ENCODE data around the gene ARHGEF6. TPM values are rescaled to one million over a fixed set of nuclear protein-coding genes. Genes with fewer than 3 reads are reported as not detected.

ARHGEF6 gene
- total RNA-seq, 1 donor from 2014 or later = 4.7 TPM

DNA sequence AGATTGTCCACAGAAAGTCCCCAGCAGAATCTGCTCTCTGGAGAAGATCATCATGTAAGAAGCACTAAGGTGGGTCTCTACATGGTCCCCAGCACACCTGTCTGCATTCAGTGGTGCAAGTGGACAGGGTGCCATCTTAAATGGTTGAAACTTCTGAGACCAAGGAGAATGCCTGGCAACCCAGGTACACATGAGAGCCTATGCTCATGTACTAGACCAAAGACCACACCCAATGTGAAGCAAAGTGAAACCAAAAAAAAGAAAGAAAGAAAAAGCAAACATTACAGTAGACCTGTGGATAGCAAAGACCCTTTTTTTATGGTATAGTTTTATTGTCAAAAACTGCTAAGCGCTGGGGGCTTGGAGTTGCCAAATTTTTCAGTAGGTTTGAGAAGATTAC, 117.8 kb downstream of the ARHGEF6 start:
- no peak for FAIRE-seq

GRCh38 chrX:136662104-136662503, 118.6 kb downstream of the ARHGEF6 start:
- DNase-seq (ENCODE audit: low read depth) (no peak), FAIRE-seq (peak; percentile 72)
- H3K27me3 ChIP-seq (ENCODE audit: insufficient read depth, low read length) = no peaks in the 10 kb centered on the region
- H3K4me3 ChIP-seq (ENCODE audit: insufficient read depth, low read depth, low read length) = no peak overlapping the region
- H3K4me3 Mint-ChIP-seq (ENCODE audit: unreplicated experiment) = no peak overlapping the region
- H3K9ac ChIP-seq (ENCODE audit: low read length) = no peak overlapping the region
- H2AFZ ChIP-seq (ENCODE audit: low read depth, low read length) = no peak overlapping the region
- no peak overlapping the region for H3K27ac Mint-ChIP-seq (ENCODE audit: unreplicated experiment)
- TF ChIP-seq CTCF (IDR thresholded peaks at IDR 0.05; ENCODE audit: insufficient read depth, low read depth, low read length) = no peak
- no peak for TF ChIP-seq EZH2 (IDR thresholded peaks at IDR 0.05; ENCODE audit: insufficient read depth, low read length)
- peaks cover 3% of the 10 kb centered on the region for H3K36me3 Mint-ChIP-seq (ENCODE audit: low read depth, unreplicated experiment)
- no peaks in the 10 kb centered on the region for H3K27me3 Mint-ChIP-seq (ENCODE audit: low read depth, unreplicated experiment)
- H3K4me1 Mint-ChIP-seq (ENCODE audit: low read depth, unreplicated experiment) = peaks cover 3% of the 10 kb centered on the region
- H3K9me3 Mint-ChIP-seq (ENCODE audit: unreplicated experiment) = peaks cover 3% of the 10 kb centered on the region
- no peak overlapping the region for H3K4me2 ChIP-seq (ENCODE audit: low read length)
- H3K9me3 ChIP-seq (ENCODE audit: insufficient read depth, low read depth, low read length) = peaks cover 2% of the 10 kb centered on the region
- H3K36me3 ChIP-seq (ENCODE audit: insufficient read depth, low read length) = no peaks in the 10 kb centered on the region
- H3K27ac ChIP-seq (ENCODE audit: low read depth, low read length) = no peak overlapping the region
- no peaks in the 10 kb centered on the region for H4K20me1 ChIP-seq (ENCODE audit: insufficient read depth, low read length)
- no peaks in the 10 kb centered on the region for H3K4me1 ChIP-seq (ENCODE audit: insufficient read depth, low read length)
- H3K79me2 ChIP-seq (ENCODE audit: insufficient read depth, low read length) = no peaks in the 10 kb centered on the region

More for the DNA sequence above, 117.8 kb downstream of the ARHGEF6 start:
- H3K9me3 ChIP-seq (ENCODE audit: insufficient read depth, low read depth, low read length) = peaks cover 2% of the 10 kb centered on the region
- DNase-seq (ENCODE audit: low read depth) = no peak
- no peak overlapping the region for H3K9ac ChIP-seq (ENCODE audit: low read length)
- no peaks in the 10 kb centered on the region for H3K4me1 ChIP-seq (ENCODE audit: insufficient read depth, low read length)
- Mint-ChIP-seq H3K27ac (ENCODE audit: unreplicated experiment) (no peak overlapping the region), H3K36me3 (ENCODE audit: low read depth, unreplicated experiment) (peaks cover 3% of the 10 kb centered on the region), H3K27me3 (ENCODE audit: low read depth, unreplicated experiment) (no peaks in the 10 kb centered on the region), H3K4me1 (ENCODE audit: low read depth, unreplicated experiment) (peaks cover 3% of the 10 kb centered on the region), H3K9me3 (ENCODE audit: unreplicated experiment) (peaks cover 3% of the 10 kb centered on the region), H3K4me3 (ENCODE audit: unreplicated experiment) (no peak overlapping the region)
- H4K20me1 ChIP-seq (ENCODE audit: insufficient read depth, low read length) = no peaks in the 10 kb centered on the region
- no peaks in the 10 kb centered on the region for H3K79me2 ChIP-seq (ENCODE audit: insufficient read depth, low read length)
- no peak overlapping the region for H3K27ac ChIP-seq (ENCODE audit: low read depth, low read length)
- no peak overlapping the region for H3K4me3 ChIP-seq (ENCODE audit: insufficient read depth, low read depth, low read length)
- no peaks in the 10 kb centered on the region for H3K36me3 ChIP-seq (ENCODE audit: insufficient read depth, low read length)
- no peak overlapping the region for H3K4me2 ChIP-seq (ENCODE audit: low read length)
- no peak overlapping the region for H2AFZ ChIP-seq (ENCODE audit: low read depth, low read length)
- no peak for TF ChIP-seq EZH2 (IDR thresholded peaks at IDR 0.05; ENCODE audit: insufficient read depth, low read length)
- TF ChIP-seq CTCF (IDR thresholded peaks at IDR 0.05; ENCODE audit: insufficient read depth, low read depth, low read length) = no peak
- no peaks in the 10 kb centered on the region for H3K27me3 ChIP-seq (ENCODE audit: insufficient read depth, low read length)

- Histone ChIP-seq H3K4me2 (ENCODE audit: low read length) (no peak overlapping the region), H3K4me3 (ENCODE audit: insufficient read depth, low read depth, low read length) (no peak overlapping the region), H3K9ac (ENCODE audit: low read length) (no peak overlapping the region), H2AFZ (ENCODE audit: low read depth, low read length) (no peak overlapping the region), H3K79me2 (ENCODE audit: insufficient read depth, low read length) (no peaks in the 10 kb centered on the region), H3K4me1 (ENCODE audit: insufficient read depth, low read length) (no peaks in the 10 kb centered on the region), H3K27ac (ENCODE audit: low read depth, low read length) (no peak overlapping the region), H3K36me3 (ENCODE audit: insufficient read depth, low read length) (no peaks in the 10 kb centered on the region), H3K27me3 (ENCODE audit: insufficient read depth, low read length) (no peaks in the 10 kb centered on the region), H4K20me1 (ENCODE audit: insufficient read depth, low read length) (no peaks in the 10 kb centered on the region), H3K9me3 (ENCODE audit: insufficient read depth, low read depth, low read length) (peaks cover 2% of the 10 kb centered on the region)
- Mint-ChIP-seq H3K4me1 (ENCODE audit: low read depth, unreplicated experiment) (peaks cover 3% of the 10 kb centered on the region), H3K27ac (ENCODE audit: unreplicated experiment) (no peak overlapping the region), H3K36me3 (ENCODE audit: low read depth, unreplicated experiment) (peaks cover 3% of the 10 kb centered on the region), H3K9me3 (ENCODE audit: unreplicated experiment) (peaks cover 4% of the 10 kb centered on the region), H3K27me3 (ENCODE audit: low read depth, unreplicated experiment) (no peaks in the 10 kb centered on the region), H3K4me3 (ENCODE audit: unreplicated experiment) (no peak overlapping the region)
- DNase-seq (ENCODE audit: low read depth) (no peak), FAIRE-seq (peak; percentile 62)
- TF ChIP-seq EZH2 (IDR thresholded peaks at IDR 0.05; ENCODE audit: insufficient read depth, low read length) (no peak), CTCF (IDR thresholded peaks at IDR 0.05; ENCODE audit: insufficient read depth, low read depth, low read length) (no peak)
Observed at GRCh38 chrX:136660896-136661295, 119.8 kb downstream of the ARHGEF6 start.

All from astrocyte (in vitro differentiated cells and primary cell).